Skeletal muscle satellite cell (primary cell): ENCODE data around the gene KLHL3.

ENCODE experiments used
- H3K27me3 ChIP-seq: 2 replicates; pipeline ENCODE4 v1.7.0; 2013; ENCODE audit warnings: low read length; ENCODE audit not compliant: control insufficient read depth, insufficient read depth
- H3K36me3 ChIP-seq: 2 replicates; pipeline ENCODE4 v1.7.0; 2013; ENCODE audit warnings: mild to moderate bottlenecking, control low read depth, low read length; ENCODE audit not compliant: insufficient read depth
- H3K4me1 ChIP-seq: 2 replicates; pipeline ENCODE4 v1.7.0; 2013; ENCODE audit warnings: low read length; ENCODE audit not compliant: control insufficient read depth, insufficient read depth
- H3K4me2 ChIP-seq: 2 replicates; pipeline ENCODE4 v1.7.0; 2013; ENCODE audit warnings: mild to moderate bottlenecking, low read length
- H3K4me3 ChIP-seq: 2 replicates; pipeline ENCODE4 v1.7.0; 2013; ENCODE audit warnings: low read length
- H3K9ac ChIP-seq: 2 replicates; pipeline ENCODE4 v1.7.0; 2013; ENCODE audit warnings: mild to moderate bottlenecking, low read depth, low read length, moderate library complexity
- H3K9me3 ChIP-seq: replicated peaks from 2 replicates; pipeline ENCODE4 v1.7.0; 2013; ENCODE audit warnings: mild to moderate bottlenecking, control low read depth, low read length

Gene KLHL3

GRCh38 chr5:137679910-137680309, 56.0 kb downstream of the KLHL3 start:
- no peak overlapping the region for H3K9ac ChIP-seq
- no peaks in the 10 kb centered on the region for H3K4me1 ChIP-seq
- no peak overlapping the region for H3K4me2 ChIP-seq
- no peak overlapping the region for H3K4me3 ChIP-seq
- H3K36me3 ChIP-seq = no peaks in the 10 kb centered on the region
- no peaks in the 10 kb centered on the region for H3K27me3 ChIP-seq
- no peaks in the 10 kb centered on the region for H3K9me3 ChIP-seq

- no peaks in the 10 kb centered on the region for H3K27me3 ChIP-seq
- H3K9me3 ChIP-seq = no peaks in the 10 kb centered on the region
- no peak overlapping the region for H3K9ac ChIP-seq
- H3K4me1 ChIP-seq = no peaks in the 10 kb centered on the region
- H3K4me3 ChIP-seq = no peak overlapping the region
- no peak overlapping the region for H3K4me2 ChIP-seq
- H3K36me3 ChIP-seq = no peaks in the 10 kb centered on the region
Observed at GRCh38 chr5:137679195-137679594, 56.7 kb downstream of the KLHL3 start.

- no peaks in the 10 kb centered on the region for H3K9me3 ChIP-seq
- no peaks in the 10 kb centered on the region for H3K4me1 ChIP-seq
- H3K9ac ChIP-seq = no peak overlapping the region
- no peaks in the 10 kb centered on the region for H3K27me3 ChIP-seq
- no peak overlapping the region for H3K4me3 ChIP-seq
- no peaks in the 10 kb centered on the region for H3K36me3 ChIP-seq
- no peak overlapping the region for H3K4me2 ChIP-seq
Observed at GRCh38 chr5:137672881-137673280, 63.0 kb downstream of the KLHL3 start.

- Histone ChIP-seq H3K9ac (no peak overlapping the region), H3K27me3 (no peaks in the 10 kb centered on the region)
Observed at GRCh38 chr5:137672001-137672400, 63.9 kb downstream of the KLHL3 start.

GRCh38 chr5:137669811-137670210, 66.1 kb downstream of the KLHL3 start:
- peaks cover 5% of the 10 kb centered on the region for H3K4me1 ChIP-seq
- H3K27me3 ChIP-seq = no peaks in the 10 kb centered on the region
- no peak overlapping the region for H3K4me3 ChIP-seq
- H3K9ac ChIP-seq = no peak overlapping the region
- H3K36me3 ChIP-seq = no peaks in the 10 kb centered on the region
- no peak overlapping the region for H3K4me2 ChIP-seq
- no peaks in the 10 kb centered on the region for H3K9me3 ChIP-seq

More at GRCh38 chr5:137672001-137672400, 63.9 kb downstream of the KLHL3 start:
- Histone ChIP-seq H3K9me3 (no peaks in the 10 kb centered on the region), H3K4me3 (no peak overlapping the region), H3K4me1 (no peaks in the 10 kb centered on the region), H3K36me3 (no peaks in the 10 kb centered on the region), H3K4me2 (no peak overlapping the region)

- no peak overlapping the region for H3K9ac ChIP-seq
- no peak overlapping the region for H3K4me3 ChIP-seq
- no peak overlapping the region for H3K4me2 ChIP-seq
- no peaks in the 10 kb centered on the region for H3K27me3 ChIP-seq
- no peaks in the 10 kb centered on the region for H3K9me3 ChIP-seq
- H3K4me1 ChIP-seq = peaks cover 5% of the 10 kb centered on the region
- H3K36me3 ChIP-seq = no peaks in the 10 kb centered on the region
Observed at GRCh38 chr5:137668637-137669036, 67.3 kb downstream of the KLHL3 start.

- no peak overlapping the region for H3K4me2 ChIP-seq
- H3K9me3 ChIP-seq = no peaks in the 10 kb centered on the region
- H3K27me3 ChIP-seq = no peaks in the 10 kb centered on the region
- H3K4me3 ChIP-seq = no peak overlapping the region
- no peaks in the 10 kb centered on the region for H3K36me3 ChIP-seq
- no peak overlapping the region for H3K9ac ChIP-seq
- peaks cover 5% of the 10 kb centered on the region for H3K4me1 ChIP-seq
Observed at GRCh38 chr5:137667341-137667740, 68.5 kb downstream of the KLHL3 start.

- Histone ChIP-seq H3K9ac (no peak overlapping the region), H3K9me3 (no peaks in the 10 kb centered on the region), H3K36me3 (no peaks in the 10 kb centered on the region), H3K4me1 (peaks cover 5% of the 10 kb centered on the region), H3K4me2 (no peak overlapping the region), H3K27me3 (no peaks in the 10 kb centered on the region), H3K4me3 (no peak overlapping the region)
Observed at GRCh38 chr5:137666901-137667300, 69.0 kb downstream of the KLHL3 start.

- no peak overlapping the region for H3K4me3 ChIP-seq
- no peak overlapping the region for H3K9ac ChIP-seq
- no peaks in the 10 kb centered on the region for H3K36me3 ChIP-seq
- no peaks in the 10 kb centered on the region for H3K27me3 ChIP-seq
- no peaks in the 10 kb centered on the region for H3K9me3 ChIP-seq
- H3K4me1 ChIP-seq = peaks cover 5% of the 10 kb centered on the region
- H3K4me2 ChIP-seq = no peak overlapping the region
Observed at GRCh38 chr5:137666461-137666850, 69.4 kb downstream of the KLHL3 start.

- H3K9ac ChIP-seq = no peak overlapping the region
- H3K4me1 ChIP-seq = peaks cover 5% of the 10 kb centered on the region
- H3K4me3 ChIP-seq = no peak overlapping the region
- H3K36me3 ChIP-seq = no peaks in the 10 kb centered on the region
- no peak overlapping the region for H3K4me2 ChIP-seq
- no peaks in the 10 kb centered on the region for H3K27me3 ChIP-seq
- no peaks in the 10 kb centered on the region for H3K9me3 ChIP-seq
Observed at GRCh38 chr5:137665678-137666460, 70.0 kb downstream of the KLHL3 start.

GRCh38 chr5:137660349-137660817, 75.5 kb downstream of the KLHL3 start:
- no peaks in the 10 kb centered on the region for H3K27me3 ChIP-seq
- H3K4me1 ChIP-seq = no peaks in the 10 kb centered on the region
- H3K4me3 ChIP-seq = no peak overlapping the region
- no peak overlapping the region for H3K9ac ChIP-seq
- no peaks in the 10 kb centered on the region for H3K36me3 ChIP-seq
- no peaks in the 10 kb centered on the region for H3K9me3 ChIP-seq
- no peak overlapping the region for H3K4me2 ChIP-seq

GRCh38 chr5:137659209-137659608, 76.7 kb downstream of the KLHL3 start:
- H3K9ac ChIP-seq = no peak overlapping the region
- H3K4me3 ChIP-seq = no peak overlapping the region
- no peaks in the 10 kb centered on the region for H3K4me1 ChIP-seq
- no peaks in the 10 kb centered on the region for H3K9me3 ChIP-seq
- H3K4me2 ChIP-seq = no peak overlapping the region
- H3K36me3 ChIP-seq = no peaks in the 10 kb centered on the region
- no peaks in the 10 kb centered on the region for H3K27me3 ChIP-seq
